OCI-LY1 (cell line): Measurements from ENCODE around the gene EXOC6B.

Experiments used
- H2AFZ ChIP-seq: fragments of 200-600 bp; sonication (generic), shearing (Covaris generic); 2 replicates; pipeline ENCODE4 v1.6.0; 2014; ENCODE audit warnings: antibody characterized with exemption, mild to moderate bottlenecking, low read length
- H3F3A ChIP-seq: fragments of 200-600 bp; sonication (generic), shearing (Covaris generic); 2 replicates; pipeline ENCODE4 v1.6.0; 2014; ENCODE audit warnings: mild to moderate bottlenecking, antibody characterized with exemption, low read length, moderate library complexity; ENCODE audit not compliant: insufficient read depth
- H3K27ac ChIP-seq: fragments of 200-600 bp; sonication (generic); 2 replicates; pipeline ENCODE4 v1.5.1; 2014; ENCODE audit warnings: low read length, mixed run types, mild to moderate bottlenecking, low read depth; ENCODE audit not compliant: poor library complexity, severe bottlenecking
- H3K27me3 ChIP-seq: fragments of 200-600 bp; sonication (generic); 2 replicates; pipeline ENCODE4 v1.6.0; 2014; ENCODE audit warnings: antibody characterized with exemption, mild to moderate bottlenecking, low read length, moderate library complexity; ENCODE audit not compliant: insufficient read depth
- H3K36me3 ChIP-seq: fragments of 200-600 bp; sonication (generic); 2 replicates; pipeline ENCODE4 v1.6.1; 2014; ENCODE audit warnings: mild to moderate bottlenecking, antibody characterized with exemption, low read length, moderate library complexity, mixed read lengths; ENCODE audit not compliant: insufficient read depth
- H3K4me1 ChIP-seq: fragments of 200-600 bp; sonication (generic); 2 replicates; pipeline ENCODE4 v1.5.1; 2014; ENCODE audit warnings: mild to moderate bottlenecking, low read length, moderate library complexity; ENCODE audit not compliant: insufficient read depth, severe bottlenecking
- H3K4me2 ChIP-seq: fragments of 200-600 bp; sonication (generic), shearing (Covaris generic); 2 replicates; pipeline ENCODE4 v1.6.1; 2014; ENCODE audit warnings: low read length
- H3K4me3 ChIP-seq: fragments of 200-600 bp; sonication (generic); 2 replicates; pipeline ENCODE4 v1.5.1; 2014; ENCODE audit warnings: low read length, low read depth, mild to moderate bottlenecking, mixed read lengths; ENCODE audit not compliant: poor library complexity, severe bottlenecking
- H3K79me2 ChIP-seq: fragments of 200-600 bp; shearing (Covaris generic); 2 replicates; pipeline ENCODE4 v1.6.1; 2016; ENCODE audit warnings: mixed run types, low read length, mixed read lengths; ENCODE audit not compliant: insufficient read depth
- H3K9ac ChIP-seq: fragments of 200-600 bp; sonication (generic), shearing (Covaris generic); 2 replicates; pipeline ENCODE4 v1.6.1; 2014; ENCODE audit warnings: mild to moderate bottlenecking, low read length, mixed read lengths
- H3K9me2 ChIP-seq: fragments of 200-600 bp; sonication (generic), shearing (Covaris generic); 2 replicates; pipeline ENCODE4 v1.6.1; 2014; ENCODE audit warnings: low read depth, mild to moderate bottlenecking, low read length, mixed read lengths
- H3K9me3 ChIP-seq: fragments of 200-600 bp; shearing (Covaris generic); 2 replicates; pipeline ENCODE4 v1.6.1; 2014; ENCODE audit warnings: low read length, mixed read lengths
- H4K20me1 ChIP-seq: fragments of 200-600 bp; sonication (generic), shearing (Covaris generic); 2 replicates; pipeline ENCODE4 v1.6.0; 2016; ENCODE audit warnings: mild to moderate bottlenecking, low read length; ENCODE audit not compliant: insufficient read depth
- EZH2 ChIP-seq: fragments of 200-600 bp; sonication (generic), shearing (Covaris generic); IDR thresholded peaks from 2 replicates; pipeline ENCODE4 v1.8.0; 2017; ENCODE audit warnings: borderline replicate concordance, mixed run types, mild to moderate bottlenecking, antibody characterized with exemption, low read length, moderate library complexity, mixed read lengths
- TF ChIP-seq, protein P1 (sequence below): fragments of 200-600 bp; sonication (generic), shearing (Covaris generic); IDR thresholded peaks from 2 replicates; pipeline ENCODE4 v1.5.1; 2017; ENCODE audit warnings: mild to moderate bottlenecking, antibody characterized with exemption, low read length, moderate library complexity, mixed read lengths

EXOC6B gene

GRCh38 chr2:72439892-72440291 is 385.9 kb downstream of the EXOC6B start:
- H3K9me3 ChIP-seq, result no peaks in the 10 kb centered on the region
- no peak overlapping the region for H3K9ac ChIP-seq
- no peaks in the 10 kb centered on the region for H4K20me1 ChIP-seq
- H3K4me2 ChIP-seq, result no peak overlapping the region
- TF ChIP-seq, protein P1, sequence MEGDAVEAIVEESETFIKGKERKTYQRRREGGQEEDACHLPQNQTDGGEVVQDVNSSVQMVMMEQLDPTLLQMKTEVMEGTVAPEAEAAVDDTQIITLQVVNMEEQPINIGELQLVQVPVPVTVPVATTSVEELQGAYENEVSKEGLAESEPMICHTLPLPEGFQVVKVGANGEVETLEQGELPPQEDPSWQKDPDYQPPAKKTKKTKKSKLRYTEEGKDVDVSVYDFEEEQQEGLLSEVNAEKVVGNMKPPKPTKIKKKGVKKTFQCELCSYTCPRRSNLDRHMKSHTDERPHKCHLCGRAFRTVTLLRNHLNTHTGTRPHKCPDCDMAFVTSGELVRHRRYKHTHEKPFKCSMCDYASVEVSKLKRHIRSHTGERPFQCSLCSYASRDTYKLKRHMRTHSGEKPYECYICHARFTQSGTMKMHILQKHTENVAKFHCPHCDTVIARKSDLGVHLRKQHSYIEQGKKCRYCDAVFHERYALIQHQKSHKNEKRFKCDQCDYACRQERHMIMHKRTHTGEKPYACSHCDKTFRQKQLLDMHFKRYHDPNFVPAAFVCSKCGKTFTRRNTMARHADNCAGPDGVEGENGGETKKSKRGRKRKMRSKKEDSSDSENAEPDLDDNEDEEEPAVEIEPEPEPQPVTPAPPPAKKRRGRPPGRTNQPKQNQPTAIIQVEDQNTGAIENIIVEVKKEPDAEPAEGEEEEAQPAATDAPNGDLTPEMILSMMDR, result no peak
- TF ChIP-seq EZH2, result no peak
- no peaks in the 10 kb centered on the region for H3K27me3 ChIP-seq
- H3K27ac ChIP-seq, result no peak overlapping the region
- no peaks in the 10 kb centered on the region for H3K36me3 ChIP-seq
- no peak overlapping the region for H2AFZ ChIP-seq
- H3K4me1 ChIP-seq, result no peaks in the 10 kb centered on the region
- H3K4me3 ChIP-seq, result no peak overlapping the region
- no peaks in the 10 kb centered on the region for H3F3A ChIP-seq
- no peaks in the 10 kb centered on the region for H3K9me2 ChIP-seq
- no peaks in the 10 kb centered on the region for H3K79me2 ChIP-seq

- Histone ChIP-seq H3K9me2 (no peaks in the 10 kb centered on the region), H2AFZ (no peak overlapping the region), H3K27me3 (no peaks in the 10 kb centered on the region), H3K4me2 (no peak overlapping the region), H4K20me1 (no peaks in the 10 kb centered on the region), H3K36me3 (no peaks in the 10 kb centered on the region), H3K9me3 (no peaks in the 10 kb centered on the region), H3K9ac (no peak overlapping the region), H3K4me3 (no peak overlapping the region), H3K27ac (no peak overlapping the region), H3K4me1 (no peaks in the 10 kb centered on the region), H3K79me2 (no peaks in the 10 kb centered on the region), H3F3A (no peaks in the 10 kb centered on the region)
- TF ChIP-seq, protein P1, result no peak
- TF ChIP-seq EZH2, result no peak
Observed at GRCh38 chr2:72438364-72438763, 387.5 kb downstream of the EXOC6B start.

DNA sequence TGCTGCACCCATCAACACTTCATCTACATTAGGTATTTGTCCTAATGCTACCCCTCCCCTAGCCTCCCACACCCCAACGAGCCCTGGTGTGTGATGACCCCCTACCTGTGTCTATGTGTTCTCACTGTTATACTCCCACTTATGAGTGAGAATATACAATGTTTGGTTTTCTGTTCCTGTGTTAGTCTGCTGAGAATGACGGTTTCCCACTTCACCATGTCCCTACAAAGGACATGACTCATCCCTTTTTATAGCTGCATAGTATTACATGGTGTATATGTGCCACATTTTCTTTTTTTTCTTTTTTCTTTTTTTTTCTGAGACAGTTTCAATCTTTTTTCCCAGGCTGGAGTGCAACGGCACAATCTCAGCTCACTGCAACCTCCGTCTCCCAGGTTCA is 394.1 kb downstream of the EXOC6B start:
- Histone ChIP-seq H3K9me2 (no peaks in the 10 kb centered on the region), H3K9me3 (no peaks in the 10 kb centered on the region), H3K4me1 (no peaks in the 10 kb centered on the region), H4K20me1 (no peaks in the 10 kb centered on the region), H3F3A (no peaks in the 10 kb centered on the region), H3K27ac (no peak overlapping the region), H2AFZ (no peak overlapping the region), H3K79me2 (no peaks in the 10 kb centered on the region), H3K4me3 (no peak overlapping the region), H3K27me3 (no peaks in the 10 kb centered on the region), H3K9ac (no peak overlapping the region), H3K4me2 (no peak overlapping the region), H3K36me3 (no peaks in the 10 kb centered on the region)
- TF ChIP-seq, protein P1, result no peak
- no peak for TF ChIP-seq EZH2
